ENCODE measurements around the gene SPIB. TPM values are rescaled to one million over a fixed set of nuclear protein-coding genes. Genes with fewer than 3 reads are reported as not detected.
A peak's percentile ranks its signal among the peaks of the same experiment; 100 is the strongest.

SPIB gene
- total RNA-seq, 2 donors from 2014 or later = not detected

DNA sequence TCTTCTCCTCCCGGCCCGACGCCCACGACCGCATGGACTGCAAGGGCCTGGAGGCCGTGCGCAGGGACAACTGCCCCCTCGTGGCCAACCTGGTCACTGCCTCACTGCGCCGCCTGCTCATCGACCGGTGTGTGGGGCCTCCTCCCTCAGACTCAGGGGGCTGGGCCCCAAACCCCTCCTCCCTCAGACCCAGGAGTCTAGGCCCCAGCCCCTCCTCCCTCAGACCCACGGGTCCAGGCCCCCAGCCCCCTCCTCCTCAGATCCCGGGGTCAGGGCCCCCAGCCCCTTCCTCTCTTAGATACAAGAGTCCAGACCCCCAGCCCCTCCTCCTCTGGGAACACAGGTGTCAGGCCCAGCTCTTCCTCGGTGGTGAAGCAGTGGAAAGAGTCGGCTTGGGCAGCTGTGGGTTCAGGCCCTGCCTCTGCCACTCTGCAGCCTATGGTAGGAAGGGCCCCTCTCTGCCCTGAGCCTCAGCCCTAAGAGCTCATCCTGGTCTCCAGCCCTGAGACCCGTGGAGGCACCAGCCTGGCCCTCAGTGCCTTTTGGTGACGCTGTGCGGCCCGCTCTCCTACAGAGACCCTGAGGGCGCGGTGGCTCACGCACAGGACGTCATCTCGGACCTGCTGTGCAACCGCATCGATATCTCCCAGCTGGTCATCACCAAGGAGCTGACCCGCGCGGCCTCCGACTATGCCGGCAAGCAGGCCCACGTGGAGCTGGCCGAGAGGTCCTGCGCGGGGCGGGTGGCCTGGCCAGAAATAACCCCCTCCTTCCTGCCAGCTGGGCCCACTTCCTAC is 3.7 kb upstream of the SPIB start:
- TF ChIP-seq, protein P1, sequence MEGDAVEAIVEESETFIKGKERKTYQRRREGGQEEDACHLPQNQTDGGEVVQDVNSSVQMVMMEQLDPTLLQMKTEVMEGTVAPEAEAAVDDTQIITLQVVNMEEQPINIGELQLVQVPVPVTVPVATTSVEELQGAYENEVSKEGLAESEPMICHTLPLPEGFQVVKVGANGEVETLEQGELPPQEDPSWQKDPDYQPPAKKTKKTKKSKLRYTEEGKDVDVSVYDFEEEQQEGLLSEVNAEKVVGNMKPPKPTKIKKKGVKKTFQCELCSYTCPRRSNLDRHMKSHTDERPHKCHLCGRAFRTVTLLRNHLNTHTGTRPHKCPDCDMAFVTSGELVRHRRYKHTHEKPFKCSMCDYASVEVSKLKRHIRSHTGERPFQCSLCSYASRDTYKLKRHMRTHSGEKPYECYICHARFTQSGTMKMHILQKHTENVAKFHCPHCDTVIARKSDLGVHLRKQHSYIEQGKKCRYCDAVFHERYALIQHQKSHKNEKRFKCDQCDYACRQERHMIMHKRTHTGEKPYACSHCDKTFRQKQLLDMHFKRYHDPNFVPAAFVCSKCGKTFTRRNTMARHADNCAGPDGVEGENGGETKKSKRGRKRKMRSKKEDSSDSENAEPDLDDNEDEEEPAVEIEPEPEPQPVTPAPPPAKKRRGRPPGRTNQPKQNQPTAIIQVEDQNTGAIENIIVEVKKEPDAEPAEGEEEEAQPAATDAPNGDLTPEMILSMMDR (IDR thresholded peaks at IDR 0.05) = peak; percentile 80 to 93
- no peak overlapping the region for H3K4me3 ChIP-seq

DNA sequence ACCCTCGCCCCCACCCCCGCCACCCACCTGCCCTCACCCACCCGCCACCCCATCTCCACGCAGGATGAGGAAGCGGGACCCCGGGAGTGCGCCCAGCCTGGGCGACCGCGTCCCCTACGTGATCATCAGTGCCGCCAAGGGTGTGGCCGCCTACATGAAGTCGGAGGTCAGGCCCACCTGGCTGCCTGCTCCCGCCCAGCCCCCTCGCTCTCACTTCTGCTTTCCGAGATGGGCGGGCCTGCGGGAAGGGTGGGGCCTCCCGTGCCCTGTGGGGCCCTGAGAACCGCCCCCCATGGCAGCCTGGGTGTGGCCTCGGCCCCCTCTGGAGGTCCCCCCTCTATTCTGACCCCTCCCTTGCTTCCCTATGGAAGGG is 3.1 kb upstream of the SPIB start:
- no peak overlapping the region for H3K27ac ChIP-seq
- peaks cover 4 to 5% of the 10 kb centered on the region in 2 donors for H3K27me3 ChIP-seq
- no peaks in the 10 kb centered on the region for H3K36me3 ChIP-seq
- TF ChIP-seq, protein P1 (IDR thresholded peaks at IDR 0.05) = no peak
- no peaks in the 10 kb centered on the region for H3K9me3 ChIP-seq
- H3K4me1 ChIP-seq = peaks cover 0 to 10% of the 10 kb centered on the region in 2 donors
- DNase-seq (ENCODE audit: low spot score) = no peak
- H3K4me3 ChIP-seq = no peak overlapping the region

More for the DNA sequence above, 3.7 kb upstream of the SPIB start:
- no peaks in the 10 kb centered on the region for H3K9me3 ChIP-seq
- H3K27ac ChIP-seq = no peak overlapping the region
- DNase-seq (ENCODE audit: low spot score) = peak; percentile 79
- H3K4me1 ChIP-seq = peaks cover 0 to 10% of the 10 kb centered on the region in 2 donors
- H3K36me3 ChIP-seq = no peaks in the 10 kb centered on the region
- H3K27me3 ChIP-seq = peaks cover 4 to 5% of the 10 kb centered on the region in 2 donors

DNA sequence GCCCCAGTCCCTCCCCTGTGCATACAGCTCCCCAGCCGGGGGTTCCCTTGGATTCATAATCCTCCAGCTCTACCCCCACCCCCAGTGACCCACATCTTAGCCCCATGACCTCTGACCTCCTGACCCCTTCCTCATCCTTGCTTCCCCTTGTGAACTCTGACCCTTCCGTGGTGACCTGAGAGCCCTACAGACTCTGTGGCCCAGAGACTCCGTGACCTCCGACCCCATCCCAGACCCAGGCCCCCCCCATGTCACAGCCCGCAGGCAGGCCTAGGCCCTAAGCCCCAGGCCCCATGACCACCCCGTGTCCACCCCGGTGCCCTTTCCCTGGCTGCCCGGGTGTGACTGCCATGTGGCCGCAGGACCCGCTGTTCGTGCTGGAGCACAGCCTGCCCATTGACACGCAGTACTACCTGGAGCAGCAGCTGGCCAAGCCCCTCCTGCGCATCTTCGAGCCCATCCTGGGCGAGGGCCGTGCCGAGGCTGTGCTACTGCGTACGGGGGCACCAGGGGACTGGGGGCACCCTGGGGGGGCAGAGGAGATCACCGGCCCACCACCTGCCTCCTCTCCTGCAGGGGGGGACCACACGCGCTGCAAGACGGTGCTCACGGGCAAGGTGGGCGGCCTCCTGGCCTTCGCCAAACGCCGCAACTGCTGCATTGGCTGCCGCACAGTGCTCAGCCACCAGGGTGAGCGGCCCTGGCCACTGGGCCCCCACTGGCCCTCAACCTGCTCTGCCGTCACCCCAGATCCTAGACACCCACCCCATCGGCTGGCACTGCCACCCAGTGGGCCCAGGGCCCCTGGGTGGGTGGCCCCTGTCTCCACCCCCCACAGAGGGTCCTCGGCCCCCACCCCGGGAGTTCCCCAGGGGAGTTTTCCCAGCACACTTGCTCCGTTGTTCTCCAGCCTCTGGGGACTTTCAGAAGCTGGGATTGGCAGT is 2.4 kb upstream of the SPIB start:
- TF ChIP-seq, protein P1 (IDR thresholded peaks at IDR 0.05) = no peak
- no peak for DNase-seq (ENCODE audit: low spot score)
- Histone ChIP-seq H3K36me3 (no peaks in the 10 kb centered on the region), H3K4me1 (peaks cover 0 to 10% of the 10 kb centered on the region in 2 donors), H3K4me3 (no peak overlapping the region), H3K9me3 (no peaks in the 10 kb centered on the region), H3K27ac (no peak overlapping the region), H3K27me3 (peaks cover 4 to 5% of the 10 kb centered on the region in 2 donors)

DNA sequence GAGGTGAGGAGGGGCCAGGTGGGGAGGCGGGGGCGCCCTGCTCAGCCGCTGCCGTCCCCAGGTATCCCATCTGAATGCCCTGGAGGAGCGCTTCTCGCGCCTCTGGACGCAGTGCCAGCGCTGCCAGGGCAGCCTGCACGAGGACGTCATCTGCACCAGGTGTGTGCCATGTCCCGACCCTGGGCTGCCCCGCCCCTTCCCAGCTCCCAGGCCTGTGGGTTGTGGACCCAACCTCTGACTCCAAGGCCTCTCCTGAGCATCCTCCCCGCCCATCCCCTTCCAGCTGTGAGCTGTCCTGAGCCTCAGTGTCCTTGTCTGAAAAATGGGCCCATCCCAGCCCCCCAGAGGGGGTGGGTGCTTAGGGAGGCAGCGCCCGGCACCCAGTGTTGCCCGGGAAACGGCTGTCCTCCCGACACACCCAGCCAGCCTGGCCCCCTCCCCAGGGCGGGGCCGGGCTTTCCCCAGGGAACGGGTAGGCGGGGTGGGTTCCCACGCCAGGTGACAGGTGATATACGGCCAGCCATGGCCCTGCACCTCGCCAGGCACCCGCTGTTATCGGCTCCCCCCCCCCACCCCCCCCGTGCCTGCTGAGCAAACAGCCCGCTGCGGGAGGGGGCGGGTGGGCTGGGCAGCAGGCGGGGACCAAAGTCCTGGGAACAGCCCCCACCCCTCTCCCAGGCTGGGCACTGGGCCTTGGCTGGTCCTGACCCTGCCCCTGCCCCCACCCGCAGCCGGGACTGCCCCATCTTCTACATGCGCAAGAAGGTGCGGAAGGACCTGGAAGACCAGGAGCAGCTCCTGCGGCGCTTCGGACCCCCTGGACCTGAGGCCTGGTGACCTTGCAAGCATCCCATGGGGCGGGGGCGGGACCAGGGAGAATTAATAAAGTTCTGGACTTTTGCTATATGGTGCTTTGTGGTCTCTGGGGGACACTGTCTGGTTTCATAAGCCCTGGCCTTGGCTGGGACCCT is 1.3 kb upstream of the SPIB start:
- Histone ChIP-seq H3K27me3 (peaks cover 4 to 5% of the 10 kb centered on the region in 2 donors), H3K27ac (no peak overlapping the region), H3K9me3 (no peaks in the 10 kb centered on the region), H3K4me1 (peaks cover 0 to 10% of the 10 kb centered on the region in 2 donors), H3K36me3 (no peaks in the 10 kb centered on the region), H3K4me3 (no peak overlapping the region)
- TF ChIP-seq, protein P1 (IDR thresholded peaks at IDR 0.05) = no peak
- no peak for DNase-seq (ENCODE audit: low spot score)

DNA sequence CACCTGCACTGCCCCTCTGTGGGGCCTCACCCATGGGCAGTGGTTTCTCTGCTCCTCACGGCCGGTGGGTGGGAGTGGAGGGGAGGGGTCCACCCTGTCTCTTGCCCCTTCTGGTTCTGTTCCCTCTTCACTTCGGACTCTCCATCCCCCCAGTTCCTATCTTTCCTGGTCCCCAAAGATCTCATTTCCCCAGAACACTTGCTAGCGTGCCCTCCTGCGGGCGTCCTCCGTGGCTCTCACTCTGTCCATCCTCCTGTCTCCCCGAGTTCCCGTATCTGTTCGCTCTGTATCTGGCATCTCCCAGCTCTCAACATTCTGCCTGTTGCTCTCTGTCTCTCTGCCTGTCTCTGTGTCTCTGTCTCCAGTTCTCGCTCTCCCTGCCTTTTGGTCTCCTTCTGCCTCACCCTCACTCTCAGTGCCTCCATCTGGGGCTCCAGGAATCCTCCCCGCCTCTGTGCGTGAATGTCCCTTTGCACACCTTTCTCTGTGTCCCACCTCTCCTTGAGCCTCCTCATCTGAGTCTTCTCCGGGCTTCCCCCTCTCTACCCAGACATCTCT is 363 bp downstream of the SPIB start:
- TF ChIP-seq, protein P1 (IDR thresholded peaks at IDR 0.05) = no peak
- H3K36me3 ChIP-seq = no peaks in the 10 kb centered on the region
- H3K4me1 ChIP-seq = peaks cover 0 to 10% of the 10 kb centered on the region in 2 donors
- no peak overlapping the region for H3K4me3 ChIP-seq
- DNase-seq (ENCODE audit: low spot score) = no peak
- H3K9me3 ChIP-seq = no peaks in the 10 kb centered on the region
- peaks cover 4 to 5% of the 10 kb centered on the region in 2 donors for H3K27me3 ChIP-seq
- no peak overlapping the region for H3K27ac ChIP-seq
